Astrocyte (in vitro differentiated cells and primary cell): ENCODE results near the gene NUP50.

Experiments used
- CTCF ChIP-seq: IDR thresholded peaks from 2 replicates; pipeline ENCODE4 v1.5.1; 2011; ENCODE audit warnings: low read depth, mild to moderate bottlenecking, inconsistent platforms, low read length, moderate library complexity; ENCODE audit not compliant: insufficient read depth
- EZH2 ChIP-seq: IDR thresholded peaks from 2 replicates; pipeline ENCODE4 v1.6.1; 2012; ENCODE audit warnings: mild to moderate bottlenecking, low read length, inconsistent platforms; ENCODE audit not compliant: insufficient read depth

GRCh38 chr22:45190202-45190872, 26.6 kb downstream of the NUP50 start:
- no peak for TF ChIP-seq EZH2
- no peak for TF ChIP-seq CTCF
